Measurements from ENCODE around the gene TRIM54.

DNA sequence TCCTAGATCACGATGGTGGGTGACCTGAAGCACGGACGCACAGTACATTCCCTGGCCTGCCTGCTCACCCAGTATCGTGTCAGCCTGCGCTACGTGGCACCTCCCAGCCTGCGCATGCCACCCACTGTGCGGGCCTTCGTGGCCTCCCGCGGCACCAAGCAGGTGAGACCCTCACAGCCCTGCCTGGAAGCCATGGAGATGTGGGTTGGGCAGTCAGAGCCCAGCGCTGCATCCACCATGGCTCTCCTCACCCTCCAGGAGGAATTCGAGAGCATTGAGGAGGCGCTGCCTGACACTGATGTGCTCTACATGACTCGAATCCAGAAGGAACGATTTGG lies 39.6 kb upstream of the TRIM54 start:
- TF ChIP-seq CTCF (IDR thresholded peaks at IDR 0.05), result no peak
- no peak for TF ChIP-seq POLR2A (IDR thresholded peaks at IDR 0.05)
- TF ChIP-seq EP300 (IDR thresholded peaks at IDR 0.05), result no peak

Measured in ovary (tissue), 3 donors.